HG02678 (cell line): ENCODE data around the gene SLC30A3.

Experiments
- ATAC-seq: cut with Tn5 transposase; IDR thresholded peaks from one replicate; pipeline ENCODE4 v1.9.1; 2021; ENCODE audit warnings: mild to moderate bottlenecking, moderate library complexity; ENCODE audit not compliant: unreplicated experiment

SLC30A3 gene

GRCh38 chr2:27206346-27206745, 56.5 kb downstream of the SLC30A3 start:
- no peak for ATAC-seq

- ATAC-seq, result no peak
These were observed 57.6 kb downstream of the SLC30A3 start for GRCh38 chr2:27205206-27205605.

- no peak for ATAC-seq
These were observed 58.3 kb downstream of the SLC30A3 start for GRCh38 chr2:27204566-27204965.

GRCh38 chr2:27203741-27204140, 59.1 kb downstream of the SLC30A3 start:
- ATAC-seq, result no peak
